Osteoblast (primary cell): Measurements from ENCODE around the gene SLC30A3. TPM values are rescaled to one million over a fixed set of nuclear protein-coding genes. Genes with fewer than 3 reads are reported as not detected.

Experiments used
- DNase-seq: peaks from one replicate; pipeline ENCODE4 v3.0.0; 2011; ENCODE audit warnings: low spot score, mixed read lengths; ENCODE audit not compliant: insufficient read length; ENCODE audit errors: missing footprints
- H2AFZ ChIP-seq: 2 replicates; pipeline ENCODE4 v1.6.0; 2011; ENCODE audit warnings: mild to moderate bottlenecking, low read length
- H3K27ac ChIP-seq: 2 replicates; pipeline ENCODE4 v1.5.1; 2011; ENCODE audit warnings: mild to moderate bottlenecking, low read depth, low read length, moderate library complexity
- H3K27me3 ChIP-seq: 2 replicates; pipeline ENCODE4 v1.6.0; 2012; ENCODE audit warnings: mild to moderate bottlenecking, control low read depth, inconsistent platforms, low read length, moderate library complexity; ENCODE audit not compliant: insufficient read depth
- H3K36me3 ChIP-seq: 2 replicates; pipeline ENCODE4 v1.5.1; 2011; ENCODE audit warnings: mild to moderate bottlenecking, low read length, control low read depth, moderate library complexity; ENCODE audit not compliant: insufficient read depth
- H3K4me1 ChIP-seq: 2 replicates; pipeline ENCODE4 v1.5.1; 2011; ENCODE audit warnings: mild to moderate bottlenecking, low read length, control low read depth, moderate library complexity; ENCODE audit not compliant: insufficient read depth
- H3K4me2 ChIP-seq: 2 replicates; pipeline ENCODE4 v1.6.0; 2011; ENCODE audit warnings: mild to moderate bottlenecking, low read length; ENCODE audit not compliant: insufficient read depth
- H3K4me3 ChIP-seq: fragments of 200-600 bp; sonication (generic); 3 replicates; pipeline ENCODE4 v1.5.1; 2012; ENCODE audit warnings: mild to moderate bottlenecking, low read length, inconsistent platforms; ENCODE audit not compliant: insufficient read depth
- H3K79me2 ChIP-seq: 2 replicates; pipeline ENCODE4 v1.6.0; 2012; ENCODE audit warnings: mild to moderate bottlenecking, low read length, control low read depth, inconsistent platforms; ENCODE audit not compliant: insufficient read depth
- H3K9me3 ChIP-seq: 2 replicates; pipeline ENCODE4 v1.5.1; 2011; ENCODE audit warnings: low read depth, low read length, control low read depth
- H4K20me1 ChIP-seq: 2 replicates; pipeline ENCODE4 v1.6.0; 2012; ENCODE audit warnings: mild to moderate bottlenecking, low read length, control low read depth; ENCODE audit not compliant: insufficient read depth
- CTCF ChIP-seq: IDR thresholded peaks from 2 replicates; pipeline ENCODE4 v1.5.1; 2011; ENCODE audit warnings: mild to moderate bottlenecking, low read depth, low read length, moderate library complexity; ENCODE audit errors: extremely low read depth
- total RNA-seq: library from RNA; depleted of rRNA; stranded (reverse); fragments of >200 nt; gene quantifications from 2 replicates; pipeline ENCODE4 v1.2.3, GENCODE V29; 2012

SLC30A3 gene
- total RNA-seq, 1 donor: under 0.01 TPM

- no peak overlapping the region for H3K4me2 ChIP-seq
Observed at GRCh38 chr2:27284996-27285395, 22.1 kb upstream of the SLC30A3 start.

GRCh38 chr2:27282892-27283291, 20.0 kb upstream of the SLC30A3 start:
- Histone ChIP-seq H2AFZ (no peak overlapping the region), H3K4me1 (peaks cover 25% of the 10 kb centered on the region), H3K36me3 (no peaks in the 10 kb centered on the region), H3K4me2 (no peak overlapping the region), H3K9me3 (no peaks in the 10 kb centered on the region), H4K20me1 (no peaks in the 10 kb centered on the region), H3K79me2 (no peaks in the 10 kb centered on the region), H3K4me3 (no peak overlapping the region), H3K27me3 (peaks cover 22% of the 10 kb centered on the region), H3K27ac (no peak overlapping the region)
- DNase-seq: no peak
- TF ChIP-seq CTCF: no peak

More at GRCh38 chr2:27284996-27285395, 22.1 kb upstream of the SLC30A3 start:
- Histone ChIP-seq H3K27ac (no peak overlapping the region), H3K4me3 (no peak overlapping the region), H3K4me1 (peaks cover 24% of the 10 kb centered on the region), H3K79me2 (no peaks in the 10 kb centered on the region), H3K27me3 (peaks cover 32% of the 10 kb centered on the region), H3K36me3 (no peaks in the 10 kb centered on the region), H4K20me1 (no peaks in the 10 kb centered on the region), H2AFZ (no peak overlapping the region), H3K9me3 (no peaks in the 10 kb centered on the region)
- no peak for DNase-seq
- TF ChIP-seq CTCF: no peak

GRCh38 chr2:27281855-27282559, 19.2 kb upstream of the SLC30A3 start, which contains the start of gene TRIM54:
Gene TRIM54, plus strand, starts transcription at chr2:27282429. Its CDS starts 303 bp downstream, at chr2:27282732.
- TF ChIP-seq CTCF: no peak
- Histone ChIP-seq H3K4me3 (no peak within 1 kb of the TSS), H3K4me1 (peaks cover 25% of the 10 kb centered on the region), H3K27ac (no peak within 1 kb of the TSS), H3K9me3 (no peaks in the 10 kb centered on the region), H2AFZ (no peak within 1 kb of the TSS), H3K27me3 (peaks cover 14% of the 10 kb centered on the region), H3K36me3 (no peaks in the 10 kb centered on the region), H4K20me1 (no peaks in the 10 kb centered on the region), H3K4me2 (no peak within 1 kb of the TSS), H3K79me2 (no peaks in the 10 kb centered on the region)
- no peak for DNase-seq

- Histone ChIP-seq H3K9me3 (no peaks in the 10 kb centered on the region), H3K4me2 (no peak overlapping the region), H3K79me2 (no peaks in the 10 kb centered on the region), H3K36me3 (no peaks in the 10 kb centered on the region), H3K4me3 (no peak overlapping the region), H3K27me3 (peaks cover 9% of the 10 kb centered on the region), H3K4me1 (peaks cover 25% of the 10 kb centered on the region), H2AFZ (no peak overlapping the region), H4K20me1 (no peaks in the 10 kb centered on the region), H3K27ac (no peak overlapping the region)
- DNase-seq: no peak
- TF ChIP-seq CTCF: no peak
Observed at GRCh38 chr2:27281442-27281841, 18.6 kb upstream of the SLC30A3 start.
